Measurements from ENCODE around the gene SLC8B1.

DNA sequence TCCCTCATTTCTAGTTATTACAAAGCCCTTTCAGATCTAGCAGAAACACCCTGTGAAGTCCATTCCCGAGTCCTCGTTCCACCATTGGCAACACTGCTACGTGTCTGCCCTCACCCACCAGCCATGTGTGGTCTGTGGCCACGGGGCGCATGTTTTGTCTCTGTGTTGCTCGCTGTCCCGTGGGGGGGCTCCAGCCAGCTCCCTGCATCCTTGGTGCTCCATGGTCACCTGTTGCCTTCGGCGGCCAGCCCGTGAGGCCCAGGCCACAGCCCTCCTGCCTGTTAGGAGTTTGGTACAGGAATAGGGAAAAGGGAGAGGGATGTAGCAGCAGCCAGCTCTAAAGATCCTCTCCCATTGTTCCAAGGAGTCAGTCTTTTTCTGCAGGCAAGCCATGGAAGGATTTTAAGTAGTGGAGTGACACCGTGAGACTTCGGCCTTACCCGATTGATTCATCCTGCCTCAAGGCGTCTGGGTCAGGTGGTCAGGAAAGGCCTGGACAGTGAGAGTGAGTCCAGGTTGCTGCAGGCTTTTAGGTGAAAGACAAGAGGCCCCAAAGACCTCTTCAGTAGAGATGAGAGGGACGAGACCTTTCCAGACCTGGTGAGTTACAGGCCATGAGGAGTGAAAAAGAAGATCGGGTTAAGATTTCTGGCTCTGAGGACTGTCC is 83.4 kb downstream of the SLC8B1 start:
- TF ChIP-seq, protein P1, sequence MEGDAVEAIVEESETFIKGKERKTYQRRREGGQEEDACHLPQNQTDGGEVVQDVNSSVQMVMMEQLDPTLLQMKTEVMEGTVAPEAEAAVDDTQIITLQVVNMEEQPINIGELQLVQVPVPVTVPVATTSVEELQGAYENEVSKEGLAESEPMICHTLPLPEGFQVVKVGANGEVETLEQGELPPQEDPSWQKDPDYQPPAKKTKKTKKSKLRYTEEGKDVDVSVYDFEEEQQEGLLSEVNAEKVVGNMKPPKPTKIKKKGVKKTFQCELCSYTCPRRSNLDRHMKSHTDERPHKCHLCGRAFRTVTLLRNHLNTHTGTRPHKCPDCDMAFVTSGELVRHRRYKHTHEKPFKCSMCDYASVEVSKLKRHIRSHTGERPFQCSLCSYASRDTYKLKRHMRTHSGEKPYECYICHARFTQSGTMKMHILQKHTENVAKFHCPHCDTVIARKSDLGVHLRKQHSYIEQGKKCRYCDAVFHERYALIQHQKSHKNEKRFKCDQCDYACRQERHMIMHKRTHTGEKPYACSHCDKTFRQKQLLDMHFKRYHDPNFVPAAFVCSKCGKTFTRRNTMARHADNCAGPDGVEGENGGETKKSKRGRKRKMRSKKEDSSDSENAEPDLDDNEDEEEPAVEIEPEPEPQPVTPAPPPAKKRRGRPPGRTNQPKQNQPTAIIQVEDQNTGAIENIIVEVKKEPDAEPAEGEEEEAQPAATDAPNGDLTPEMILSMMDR (IDR thresholded peaks at IDR 0.05), result no peak
- no peak for TF ChIP-seq EZH2phosphoT487 (IDR thresholded peaks at IDR 0.05)
